GM21390 (cell line): ENCODE measurements around the gene TMEFF2.
"Not testable (repeated sequence)": the region's sequence is repeated elsewhere in the genome, so short reads cannot be mapped to it uniquely, and the experiment has no call there.

ENCODE experiments used
- ATAC-seq: cut with Tn5 transposase; IDR thresholded peaks from one replicate; pipeline ENCODE4 v1.9.1; 2021; ENCODE audit not compliant: unreplicated experiment

TMEFF2 gene

DNA sequence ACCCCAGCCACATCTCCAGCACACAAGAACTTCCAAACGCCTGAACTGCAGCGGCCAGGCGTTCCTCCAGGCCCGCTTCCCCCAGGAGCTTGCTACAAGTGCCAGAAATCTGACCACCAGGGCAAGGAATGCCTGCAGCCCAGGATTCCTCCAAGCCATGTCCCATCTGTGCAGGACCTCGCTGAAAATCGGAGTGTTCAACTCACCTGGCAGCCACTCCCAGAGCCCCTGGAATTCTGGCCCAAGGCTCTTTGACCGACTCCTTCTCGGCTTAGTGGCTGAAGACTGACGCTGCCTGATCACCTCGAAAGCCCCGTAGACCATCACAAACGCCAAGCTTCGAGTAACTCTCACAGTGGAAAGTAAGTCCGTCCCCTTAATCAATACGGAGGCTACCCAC is 62.1 kb downstream of the TMEFF2 start:
- ATAC-seq, result not testable (repeated sequence)

DNA sequence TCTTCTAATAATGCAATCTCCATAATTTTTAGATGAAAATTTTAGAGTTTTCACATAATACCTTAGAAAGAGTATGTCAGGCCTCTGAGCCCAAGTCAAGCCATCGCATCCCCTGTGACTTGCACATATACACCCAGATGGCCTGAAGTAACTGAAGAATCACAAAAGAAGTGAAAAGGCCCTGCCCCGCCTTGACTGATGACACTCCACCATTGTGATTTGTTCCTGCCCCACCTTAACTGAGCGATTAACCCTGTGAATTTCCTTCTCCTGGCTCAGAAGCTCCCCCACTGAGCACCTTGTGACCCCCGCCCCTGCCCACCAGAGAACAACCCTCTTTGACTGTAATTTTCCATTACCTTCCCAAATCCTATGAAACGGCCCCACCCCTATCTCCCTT is 64.4 kb downstream of the TMEFF2 start:
- ATAC-seq, result not testable (repeated sequence)

DNA sequence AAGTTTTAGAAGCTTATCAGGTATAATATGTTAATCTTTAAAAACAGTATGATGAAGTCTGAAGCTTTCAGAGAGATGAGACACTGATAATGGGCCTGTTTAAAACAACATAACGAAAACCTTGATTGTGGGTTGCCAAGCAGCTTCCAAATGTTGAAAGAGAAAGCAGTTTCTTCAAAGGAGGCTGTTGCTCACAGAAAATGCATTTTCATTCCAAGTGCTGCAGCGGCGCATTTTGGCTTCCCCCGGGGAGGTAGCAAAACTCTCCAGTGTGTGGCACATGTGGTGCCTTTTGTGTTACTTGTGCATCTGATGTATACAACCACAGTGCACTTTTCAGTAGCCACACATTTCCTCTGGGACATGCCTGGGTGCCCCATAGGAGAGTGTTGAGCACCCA is 66.1 kb downstream of the TMEFF2 start:
- ATAC-seq, result no peak

DNA sequence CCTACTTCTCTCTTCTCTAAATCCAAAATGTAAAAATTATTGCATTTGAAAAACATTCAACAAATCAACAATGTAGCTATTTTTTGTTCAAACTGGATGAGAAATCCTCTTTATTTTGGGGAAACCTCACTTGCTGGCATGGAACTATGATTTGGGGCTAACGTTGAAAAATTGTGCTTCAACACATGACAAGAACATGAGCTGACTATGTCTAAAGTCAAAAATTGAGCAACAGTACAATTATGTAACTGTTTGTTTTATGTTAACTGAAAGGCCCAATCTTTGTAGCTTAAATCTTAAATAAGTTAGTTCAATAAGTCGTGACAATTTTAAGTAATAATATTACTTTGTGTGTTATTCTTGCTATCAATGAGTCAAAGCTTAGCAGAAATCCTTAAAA is 67.3 kb downstream of the TMEFF2 start:
- no peak for ATAC-seq

DNA sequence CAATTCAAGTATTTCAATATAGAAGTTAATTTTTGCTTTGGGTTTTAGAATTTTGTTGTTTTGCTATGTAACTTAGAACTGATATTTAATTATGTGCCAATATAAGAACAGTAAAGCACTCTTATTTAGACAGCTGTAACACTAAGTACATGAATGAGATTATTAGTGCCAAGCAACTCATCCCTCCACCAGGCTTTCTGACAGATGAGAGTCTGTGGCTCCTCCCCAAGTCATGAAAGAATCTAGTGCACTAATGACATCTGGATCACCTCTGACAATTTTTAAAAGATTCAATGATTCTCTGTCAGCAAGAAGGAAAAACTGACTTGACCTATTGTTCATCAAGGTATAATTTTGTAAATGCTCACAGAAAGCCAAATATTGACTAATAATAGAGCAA is 67.8 kb downstream of the TMEFF2 start:
- no peak for ATAC-seq

DNA sequence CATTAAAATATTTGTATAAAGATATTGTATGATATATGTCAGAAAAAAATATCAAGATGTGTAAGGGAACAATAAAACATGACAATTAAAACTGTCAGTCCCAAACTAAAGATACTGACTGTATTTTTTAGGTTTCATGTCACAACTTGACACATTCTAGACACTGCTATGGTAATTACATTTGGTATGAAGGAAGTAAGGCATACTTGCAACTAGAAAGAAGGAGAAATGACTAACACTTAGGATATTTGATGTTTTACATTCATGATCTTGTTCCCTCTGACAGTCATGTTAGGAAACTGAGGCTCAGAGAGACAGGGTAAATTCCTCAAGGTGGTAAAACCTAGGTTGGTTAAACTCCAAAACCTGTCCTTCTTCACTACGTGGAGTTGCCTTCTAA is 68.3 kb downstream of the TMEFF2 start:
- no peak for ATAC-seq

DNA sequence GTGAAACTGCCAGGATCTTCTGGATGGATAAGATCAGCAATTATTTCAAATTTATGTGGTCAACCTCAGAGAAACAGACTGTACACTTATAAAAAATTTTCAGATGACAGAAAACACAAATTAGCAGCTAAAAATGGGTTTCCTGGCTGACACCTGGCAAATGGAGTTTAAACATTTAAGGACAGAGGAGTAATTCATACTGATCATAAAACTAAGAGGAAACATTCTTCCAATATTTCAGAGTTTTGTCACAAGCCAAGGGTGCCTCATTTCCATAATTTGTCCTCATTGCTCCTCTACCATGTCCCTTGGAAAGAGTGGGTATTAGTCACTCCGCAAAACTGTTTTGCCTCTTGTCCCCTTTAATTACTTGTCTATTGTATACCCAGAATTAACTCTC is 70.2 kb downstream of the TMEFF2 start:
- ATAC-seq, result no peak

DNA sequence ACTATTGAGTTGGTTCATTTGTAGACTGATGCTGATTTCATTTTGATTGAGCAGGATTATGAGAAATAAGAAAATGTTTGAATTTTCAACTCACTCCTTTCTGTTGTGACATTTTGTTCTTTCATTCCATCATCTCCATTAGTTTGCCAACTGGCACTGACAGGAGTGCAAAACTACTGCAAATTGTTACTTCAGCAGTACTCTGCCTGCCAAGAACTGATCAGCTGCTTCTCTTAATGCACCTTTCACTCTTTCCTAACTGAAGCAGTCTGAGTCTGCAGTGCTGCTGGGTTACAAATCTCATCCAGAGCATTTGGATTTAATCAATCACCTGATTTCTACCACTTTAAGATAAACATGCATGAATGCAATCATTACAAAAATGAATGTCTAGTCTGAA is 70.9 kb downstream of the TMEFF2 start:
- ATAC-seq, result no peak

DNA sequence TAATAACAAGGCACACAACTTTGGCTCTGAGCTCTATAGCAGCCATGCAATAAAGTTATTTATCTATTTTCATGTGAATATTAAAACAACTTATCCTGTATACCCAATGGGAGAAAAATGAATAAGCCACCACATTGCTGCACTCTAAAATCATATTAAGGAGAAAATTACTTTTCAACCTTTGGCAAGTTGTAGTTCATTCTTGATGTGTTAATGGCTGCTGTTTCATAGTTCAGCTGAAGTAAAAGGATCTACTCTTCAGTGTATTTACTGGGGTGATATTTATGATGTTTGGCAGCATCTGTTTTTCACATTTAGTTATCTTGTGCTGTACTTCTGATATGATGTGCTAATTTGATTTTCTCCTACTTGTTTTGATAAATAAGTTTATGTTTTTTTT is 71.8 kb downstream of the TMEFF2 start:
- no peak for ATAC-seq

DNA sequence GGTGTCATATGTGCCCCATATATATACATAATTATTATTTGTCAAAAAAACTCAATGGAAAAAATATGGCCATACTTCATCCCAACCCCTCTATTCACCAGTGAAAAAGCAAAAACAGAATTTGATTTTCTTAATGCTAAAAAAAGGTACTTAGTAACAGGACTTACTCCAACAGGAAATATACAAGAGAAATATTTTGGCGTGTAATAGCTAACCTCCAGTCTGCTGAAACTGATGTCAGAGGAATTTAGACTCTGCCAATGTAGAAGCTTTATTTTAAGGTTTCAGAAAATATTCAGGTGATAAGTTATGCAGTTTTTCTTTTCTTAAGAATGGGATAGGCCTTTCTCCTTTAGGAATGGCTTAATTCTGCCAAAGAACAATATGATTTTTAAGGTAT is 72.6 kb downstream of the TMEFF2 start:
- no peak for ATAC-seq

DNA sequence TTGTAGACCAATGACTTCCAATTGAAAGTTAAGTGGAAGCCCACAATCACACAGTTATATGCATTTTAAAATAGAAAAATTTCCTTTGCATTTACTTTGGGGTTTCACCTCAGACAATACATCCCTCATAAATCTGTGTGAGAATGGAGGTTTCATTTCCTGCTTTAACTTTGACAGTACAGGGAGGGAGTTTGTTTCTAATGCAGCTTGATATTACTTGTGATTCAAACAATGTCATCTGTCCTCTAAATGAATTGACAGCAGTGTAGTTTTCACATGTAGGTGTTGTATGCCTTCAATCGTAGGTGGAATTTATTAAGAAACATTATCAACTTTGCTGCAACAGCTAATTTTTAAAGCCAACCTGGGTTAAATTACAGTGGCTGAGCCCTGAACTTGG is 75.2 kb downstream of the TMEFF2 start:
- ATAC-seq, result no peak

DNA sequence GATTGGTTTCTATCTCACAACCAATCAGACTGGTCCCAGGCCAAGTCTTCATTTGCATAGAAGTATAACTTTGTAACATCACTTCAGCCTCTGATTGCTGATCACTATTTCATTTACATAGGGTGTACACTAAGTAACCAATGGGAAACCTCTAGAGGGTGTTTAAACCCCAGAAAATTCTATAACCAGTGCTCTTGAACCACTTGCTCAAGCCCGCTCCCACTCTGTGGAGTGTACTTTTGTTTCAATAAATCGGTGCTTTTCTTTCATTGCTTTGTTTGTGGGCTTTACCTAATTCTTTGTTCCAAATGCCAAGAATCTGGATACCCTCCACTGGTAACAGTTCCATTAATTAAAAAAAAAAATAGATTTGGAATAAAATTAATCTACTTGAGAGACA is 77.0 kb downstream of the TMEFF2 start:
- ATAC-seq, result no peak

DNA sequence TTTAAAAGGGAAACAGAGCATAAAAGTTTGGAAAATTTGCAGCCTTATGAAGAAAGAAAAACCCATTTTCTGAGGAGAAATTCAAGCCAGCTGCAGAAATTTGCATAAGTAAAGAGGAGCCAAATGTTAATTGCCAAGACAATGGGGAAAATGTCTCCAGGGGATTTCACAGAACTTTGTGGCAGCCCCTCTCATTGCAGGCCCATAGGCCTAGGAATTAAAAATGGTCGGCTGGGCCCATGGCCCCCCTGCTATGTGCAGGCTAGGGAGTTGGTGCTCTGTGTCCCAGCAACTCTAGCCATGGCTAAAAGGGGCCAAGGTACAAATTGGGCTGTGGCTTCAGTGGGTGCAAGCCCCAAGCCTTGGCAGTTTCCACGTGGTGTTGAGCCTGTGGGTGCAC is 83.2 kb downstream of the TMEFF2 start:
- not testable (repeated sequence) for ATAC-seq

DNA sequence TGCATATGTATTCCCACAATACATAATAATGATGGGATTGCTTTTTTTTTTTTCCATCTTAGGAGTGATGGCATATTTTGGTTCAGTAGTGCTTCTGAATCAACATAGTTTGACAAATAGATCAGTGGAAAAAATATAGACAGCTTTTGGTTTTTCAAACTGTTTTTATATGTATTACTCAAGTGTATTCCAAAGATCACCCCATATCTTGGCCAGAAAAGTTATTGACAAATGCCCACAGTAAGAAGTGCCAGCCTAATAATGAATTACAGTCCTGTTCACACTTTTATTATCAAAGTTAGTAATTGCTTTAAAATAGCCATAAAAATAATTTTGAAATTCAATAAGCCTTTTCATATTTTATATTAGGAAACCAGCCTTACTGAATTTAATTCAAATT is 95.0 kb downstream of the TMEFF2 start:
- no peak for ATAC-seq

DNA sequence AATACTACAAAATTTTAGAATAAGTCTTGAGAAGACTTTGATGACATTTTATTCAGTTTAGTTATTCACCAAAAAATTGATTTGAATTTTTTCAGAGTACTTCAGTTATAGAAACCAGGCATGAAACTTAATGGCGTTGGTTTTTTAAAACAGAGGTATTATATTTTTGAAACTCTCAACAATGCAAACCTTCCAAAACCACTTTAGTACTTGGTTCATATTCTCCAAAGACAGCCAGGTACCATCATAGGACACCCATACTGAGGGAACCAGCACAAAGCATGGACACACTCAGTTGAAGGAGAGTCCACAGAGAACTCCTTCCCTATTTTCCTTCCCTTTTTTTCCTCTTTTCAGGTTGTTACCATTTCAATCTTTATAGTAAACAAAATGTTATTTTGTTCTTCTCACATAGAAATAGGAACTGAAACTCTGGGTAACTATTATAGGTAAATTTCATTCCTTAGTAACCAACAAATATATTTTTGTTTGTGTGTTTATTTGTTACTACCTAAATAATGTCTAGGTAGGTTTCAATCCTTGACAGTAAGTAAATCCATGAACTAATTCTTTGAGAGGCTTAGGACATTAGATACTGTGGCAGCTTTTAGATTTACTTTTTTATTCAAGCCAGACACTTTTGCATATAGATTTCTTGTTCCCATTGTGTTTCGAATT is 95.8 kb downstream of the TMEFF2 start:
- no peak for ATAC-seq

DNA sequence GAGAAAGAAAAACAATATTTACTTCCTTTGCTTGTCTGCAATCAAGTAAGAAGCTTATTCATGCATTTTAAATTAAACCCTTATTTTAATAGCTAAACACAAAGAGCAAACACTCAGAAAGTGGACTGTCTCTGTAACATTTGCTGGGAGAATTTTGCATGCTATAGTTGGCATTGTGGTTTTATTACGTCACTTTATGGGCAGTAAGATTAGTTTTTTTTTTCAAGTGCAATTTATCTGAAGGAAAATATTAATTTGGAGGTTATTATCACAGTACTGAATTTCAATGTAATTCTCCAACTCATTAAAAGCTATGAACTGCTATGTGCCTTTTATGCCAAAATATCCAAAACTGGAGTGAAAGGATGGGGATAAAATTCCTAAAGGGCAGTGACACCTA is 103.3 kb downstream of the TMEFF2 start:
- no peak for ATAC-seq

DNA sequence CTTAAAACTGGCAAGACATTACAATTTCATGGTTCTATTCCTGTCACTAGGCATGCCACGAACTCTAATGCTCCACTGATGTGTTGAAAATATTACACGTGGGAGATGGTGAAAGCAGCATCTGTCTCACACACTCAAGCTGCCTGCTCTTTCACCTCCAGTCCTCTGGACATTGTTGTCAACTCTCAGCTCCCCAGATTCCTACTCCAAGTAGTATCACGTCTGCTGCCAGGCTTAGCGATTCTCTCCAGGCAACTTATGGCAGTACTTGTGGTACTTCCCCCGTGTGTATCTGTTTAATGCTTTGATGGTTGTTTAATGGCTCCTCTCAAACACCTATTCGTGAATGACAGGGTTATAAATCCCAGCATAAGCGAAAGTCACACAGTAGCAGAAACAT is 103.8 kb downstream of the TMEFF2 start:
- ATAC-seq, result no peak

DNA sequence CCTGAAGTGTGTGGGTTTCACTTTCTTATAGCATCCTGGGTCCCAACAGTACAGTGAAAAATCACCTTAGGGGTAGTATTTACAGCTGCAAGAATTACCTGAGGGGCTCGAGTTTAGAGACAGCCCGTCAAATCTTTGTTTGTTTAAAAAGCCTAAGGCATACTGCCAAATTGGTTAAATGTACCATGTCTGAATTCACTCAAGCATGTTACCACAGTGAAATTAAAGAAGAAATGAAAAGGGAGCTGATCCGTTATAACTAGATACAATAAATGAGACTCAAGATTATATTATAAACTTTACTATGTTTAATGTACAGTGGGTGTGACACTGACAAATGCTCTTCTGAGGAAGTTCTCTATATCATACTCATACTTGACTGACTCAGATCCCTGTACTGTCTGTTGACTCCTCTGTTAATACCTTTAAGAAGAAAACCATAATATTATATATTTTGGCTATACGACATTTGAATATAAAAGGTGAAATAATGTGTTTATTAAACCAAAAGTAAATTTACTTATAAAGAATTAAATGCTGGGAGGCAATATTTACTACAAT is 107.3 kb downstream of the TMEFF2 start:
- ATAC-seq, result no peak

DNA sequence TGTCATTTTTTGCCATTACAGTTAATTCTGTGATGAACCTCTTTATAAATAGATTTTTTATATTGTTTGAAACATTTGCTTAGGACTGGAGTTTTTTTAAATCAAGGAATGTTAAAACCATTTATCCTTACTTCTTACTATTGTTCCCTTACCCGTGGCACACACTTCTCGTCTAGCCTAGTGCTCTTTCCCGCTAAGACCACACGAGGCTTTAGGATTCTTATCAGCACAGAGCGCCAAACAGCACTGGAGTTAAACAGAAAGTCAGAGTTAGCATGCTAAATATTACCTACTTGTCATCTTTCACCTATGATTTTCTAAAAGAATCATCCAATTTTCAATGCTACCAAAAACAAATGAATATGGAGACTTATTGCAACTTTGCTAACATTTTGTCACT is 112.6 kb downstream of the TMEFF2 start:
- ATAC-seq, result no peak

DNA sequence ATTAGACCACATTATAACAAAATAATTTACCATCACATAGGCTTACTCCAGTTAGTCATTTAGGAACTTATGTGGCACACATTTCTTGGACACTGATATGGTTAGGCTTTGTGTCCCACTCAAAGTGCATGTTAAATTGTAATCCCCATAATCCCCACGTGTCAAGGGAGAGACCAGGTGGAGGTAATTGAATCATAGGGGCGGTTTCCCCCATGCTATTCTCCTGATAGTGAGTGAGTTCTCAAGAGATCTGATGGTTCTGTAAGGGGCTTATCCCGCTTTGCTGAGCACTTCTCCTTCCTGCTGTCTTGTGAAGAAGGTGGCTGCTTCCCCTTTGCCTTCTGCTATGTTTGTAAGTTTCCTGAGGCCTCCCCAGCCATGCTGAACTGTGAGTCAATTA is 114.6 kb downstream of the TMEFF2 start:
- not testable (repeated sequence) for ATAC-seq

DNA sequence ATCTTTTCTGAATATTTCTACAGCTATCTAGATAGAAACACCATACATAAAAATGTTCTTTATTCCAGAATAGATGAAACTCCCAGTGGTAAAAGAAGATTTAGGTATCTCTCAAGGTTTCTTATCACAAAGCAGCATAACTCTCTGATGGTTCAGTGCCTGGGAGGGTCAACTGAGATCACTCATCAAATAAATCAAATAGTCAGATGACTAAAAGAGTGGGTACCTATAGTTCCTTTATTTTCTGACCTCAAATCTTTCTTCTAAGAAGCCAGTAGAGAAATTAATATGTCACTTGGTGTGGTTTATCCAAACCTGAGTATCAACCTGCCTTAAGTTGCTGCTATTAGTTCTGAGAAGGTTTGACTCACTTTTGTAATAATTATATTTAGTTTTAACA is 120.9 kb downstream of the TMEFF2 start:
- ATAC-seq, result no peak

DNA sequence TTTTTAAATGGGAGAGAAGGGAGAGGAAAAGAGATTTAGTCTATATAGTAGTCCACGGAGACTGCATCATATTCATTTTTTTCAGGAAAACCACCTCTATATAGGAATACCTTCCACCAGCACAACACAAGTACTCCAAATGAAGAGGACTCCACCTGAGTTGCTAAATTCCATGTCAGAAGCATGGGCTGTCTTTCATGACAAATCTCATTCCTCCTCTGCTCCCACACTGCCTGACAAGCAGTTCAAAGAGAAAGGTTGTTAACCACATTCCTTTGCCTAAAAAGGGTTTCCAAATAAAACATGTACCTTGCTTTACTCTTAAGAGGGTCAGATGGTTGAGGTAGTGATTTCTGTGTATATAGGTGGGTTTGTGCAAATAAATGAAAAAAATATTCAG is 122.0 kb downstream of the TMEFF2 start:
- ATAC-seq, result no peak

DNA sequence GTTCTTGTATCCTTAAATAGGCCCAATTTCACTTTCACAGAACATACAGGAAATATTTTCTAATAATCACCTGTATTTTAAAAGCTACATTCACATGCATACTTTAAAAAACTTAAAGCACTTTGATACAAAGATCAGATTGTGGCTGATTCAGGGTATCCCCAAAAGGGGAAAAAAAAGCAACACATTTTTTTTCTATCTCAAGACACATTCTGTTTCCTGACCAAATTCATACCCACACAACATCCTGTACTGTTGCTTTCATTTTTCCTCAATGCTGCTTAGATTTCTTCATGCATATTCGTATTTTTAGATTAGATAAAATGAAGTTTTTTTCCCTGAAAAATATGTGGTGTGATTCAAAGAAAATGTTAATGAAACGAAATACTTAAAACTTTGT is 122.5 kb downstream of the TMEFF2 start:
- ATAC-seq, result no peak
